ENCODE results near the gene SNX6.

- TF ChIP-seq POLR2A (IDR thresholded peaks at IDR 0.05; ENCODE audit: low read depth, low read length) (no peak), CTCF (IDR thresholded peaks at IDR 0.05; ENCODE audit: extremely low read depth in 1 of 2, insufficient read depth in 1 of 2, low read depth in 1 of 2, low read length in 2 of 2) (no peak), EZH2 (IDR thresholded peaks at IDR 0.05; ENCODE audit: borderline replicate concordance, low read depth, low read length, severe bottlenecking) (no peak), POLR2AphosphoS5 (IDR thresholded peaks at IDR 0.05; ENCODE audit: insufficient read depth, low read depth, low read length) (no peak), FOS (IDR thresholded peaks at IDR 0.05; ENCODE audit: borderline replicate concordance, insufficient read depth, low read length) (no peak), MAX (IDR thresholded peaks at IDR 0.05; ENCODE audit: insufficient read depth, insufficient read length) (no peak), JUN (IDR thresholded peaks at IDR 0.05; ENCODE audit: borderline replicate concordance, insufficient read depth, insufficient read length, low read depth) (no peak), MYC (IDR thresholded peaks at IDR 0.05; ENCODE audit: low read depth, low read length) (no peak), GATA2 (IDR thresholded peaks at IDR 0.05; ENCODE audit: insufficient read depth, insufficient read length, low read depth, low read length) (no peak)
Observed at GRCh38 chr14:34580381-34580780, 49.6 kb downstream of the SNX6 start.

Data from endothelial cell of umbilical vein (primary cell).